GM12891 (cell line): ENCODE measurements around the gene MKRN3.

ENCODE experiments used
- DNase-seq: peaks from one replicate; pipeline ENCODE4 v3.0.0; 2011; ENCODE audit warnings: low spot score; ENCODE audit not compliant: insufficient read length
- FAIRE-seq: peaks from 2 replicates; lab custom pipeline; 2011; peaks lifted over from hg19 to GRCh38; lab: Jason Lieb, UNC
- PAX5 ChIP-seq: IDR thresholded peaks from 2 replicates; pipeline ENCODE4 v1.6.1; 2011; ENCODE audit warnings: low read length, moderate library complexity, mild to moderate bottlenecking; ENCODE audit not compliant: insufficient read depth, severe bottlenecking
- POLR2A ChIP-seq: IDR thresholded peaks from 2 replicates; pipeline ENCODE4 v1.6.1; 2011; ENCODE audit warnings: low read depth, low read length, control low read depth
- POLR2AphosphoS5 ChIP-seq: IDR thresholded peaks from 2 replicates; pipeline ENCODE4 v1.6.1; 2011; ENCODE audit warnings: low read depth, low read length, control low read depth
- POU2F2 ChIP-seq: IDR thresholded peaks from 2 replicates; pipeline ENCODE4 v1.6.1; 2011; ENCODE audit warnings: low read depth, mild to moderate bottlenecking, control low read depth, low read length, moderate library complexity
- SPI1 ChIP-seq: IDR thresholded peaks from 2 replicates; pipeline ENCODE4 v1.6.1; 2011; ENCODE audit warnings: low read depth, low read length, control low read depth
- TAF1 ChIP-seq: IDR thresholded peaks from 2 replicates; pipeline ENCODE4 v1.6.1; 2011; ENCODE audit warnings: low read depth, low read length, control low read depth

Gene MKRN3

DNA sequence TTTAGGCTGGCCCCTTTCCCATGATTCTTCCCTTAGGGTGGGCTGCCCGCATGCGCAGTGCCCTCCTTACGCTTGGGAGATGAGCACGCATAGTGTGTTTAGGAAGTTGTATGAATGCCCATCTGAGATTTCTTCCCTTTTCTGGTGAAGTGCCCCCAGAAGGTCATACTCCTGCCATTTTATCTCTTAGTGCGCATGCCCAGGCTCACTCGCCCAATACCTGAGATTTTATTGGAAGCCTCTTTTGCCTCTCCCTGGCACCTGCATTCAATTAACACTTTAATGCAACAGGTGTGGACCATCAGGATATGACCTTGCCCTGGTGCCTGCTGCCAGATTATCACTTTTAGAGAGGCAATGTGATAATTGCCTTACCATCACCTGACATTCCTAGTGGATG is 36.6 kb downstream of the MKRN3 start:
- no peak for DNase-seq
- no peak for TF ChIP-seq TAF1
- no peak for TF ChIP-seq POLR2A
- TF ChIP-seq SPI1 = no peak
- TF ChIP-seq POLR2AphosphoS5 = no peak
- no peak for TF ChIP-seq PAX5
- TF ChIP-seq POU2F2 = no peak
- FAIRE-seq = no peak

DNA sequence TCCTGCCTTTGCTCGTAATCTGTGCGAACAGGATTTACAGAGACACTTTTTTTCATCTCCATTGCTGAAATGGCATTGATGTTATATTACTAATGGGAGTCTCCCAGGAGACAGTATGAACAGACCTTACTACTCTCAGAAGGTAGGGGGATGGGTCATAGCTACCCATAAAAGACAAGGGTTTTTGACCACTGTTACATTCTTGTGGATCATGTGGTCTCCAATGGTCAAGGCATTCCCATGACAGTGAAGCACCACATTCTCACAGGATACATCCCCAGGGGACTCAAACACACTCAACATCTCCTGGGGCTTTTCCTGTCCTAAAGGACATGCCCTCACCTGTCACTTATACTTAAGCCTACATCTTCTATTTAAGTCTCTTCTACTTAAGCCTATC is 40.8 kb downstream of the MKRN3 start:
- FAIRE-seq (no peak), DNase-seq (no peak)
- no peak for TF ChIP-seq PAX5
- no peak for TF ChIP-seq SPI1
- TF ChIP-seq TAF1 = no peak
- TF ChIP-seq POLR2AphosphoS5 = no peak
- TF ChIP-seq POLR2A = no peak

DNA sequence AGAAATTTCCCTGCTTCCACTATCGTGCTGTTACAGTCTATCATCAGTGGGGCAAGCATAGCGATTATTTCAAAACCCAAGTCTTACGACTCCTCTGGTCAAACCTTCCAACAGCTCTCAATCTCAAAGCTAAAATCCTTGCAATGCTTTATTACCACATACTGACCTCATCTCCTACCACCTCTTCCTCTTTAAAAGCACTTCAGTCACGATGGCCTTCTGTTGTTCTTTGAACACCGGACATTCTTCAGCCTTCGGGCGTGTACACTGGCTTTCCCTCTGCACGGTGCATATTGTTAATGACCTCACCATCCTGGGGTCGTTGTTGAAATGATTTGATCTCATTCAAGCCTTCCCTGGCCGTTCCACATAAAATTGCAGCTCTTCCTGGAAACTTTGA is 51.1 kb downstream of the MKRN3 start:
- no peak for TF ChIP-seq SPI1
- TF ChIP-seq POLR2A = no peak
- no peak for TF ChIP-seq TAF1
- no peak for TF ChIP-seq PAX5
- TF ChIP-seq POLR2AphosphoS5 = no peak
- TF ChIP-seq POU2F2 = no peak
- FAIRE-seq = no peak
- no peak for DNase-seq
